ENCODE measurements around the gene TIAM1.

DNA sequence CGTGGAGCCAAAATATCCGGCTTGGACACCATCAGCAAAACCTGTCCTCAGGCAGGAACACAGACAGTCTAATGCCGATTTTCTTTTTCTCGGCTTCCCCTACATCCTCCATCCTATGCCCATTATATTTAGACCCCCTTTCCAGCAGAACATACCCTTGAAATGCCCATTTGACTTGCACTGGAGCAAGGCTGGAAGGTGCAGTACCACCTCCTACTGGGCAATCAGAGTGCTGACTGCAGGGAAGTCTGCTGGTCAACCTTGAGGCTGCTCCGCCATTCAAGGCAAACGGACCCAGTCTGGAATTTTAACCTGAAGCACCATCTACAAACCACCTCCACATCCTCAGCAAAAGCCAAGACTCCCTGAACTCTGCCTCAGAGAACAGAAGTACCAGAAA is 79.5 kb downstream of the TIAM1 start:
- TF ChIP-seq POLR2A (IDR thresholded peaks at IDR 0.05), result no peak
- TF ChIP-seq, protein P1, sequence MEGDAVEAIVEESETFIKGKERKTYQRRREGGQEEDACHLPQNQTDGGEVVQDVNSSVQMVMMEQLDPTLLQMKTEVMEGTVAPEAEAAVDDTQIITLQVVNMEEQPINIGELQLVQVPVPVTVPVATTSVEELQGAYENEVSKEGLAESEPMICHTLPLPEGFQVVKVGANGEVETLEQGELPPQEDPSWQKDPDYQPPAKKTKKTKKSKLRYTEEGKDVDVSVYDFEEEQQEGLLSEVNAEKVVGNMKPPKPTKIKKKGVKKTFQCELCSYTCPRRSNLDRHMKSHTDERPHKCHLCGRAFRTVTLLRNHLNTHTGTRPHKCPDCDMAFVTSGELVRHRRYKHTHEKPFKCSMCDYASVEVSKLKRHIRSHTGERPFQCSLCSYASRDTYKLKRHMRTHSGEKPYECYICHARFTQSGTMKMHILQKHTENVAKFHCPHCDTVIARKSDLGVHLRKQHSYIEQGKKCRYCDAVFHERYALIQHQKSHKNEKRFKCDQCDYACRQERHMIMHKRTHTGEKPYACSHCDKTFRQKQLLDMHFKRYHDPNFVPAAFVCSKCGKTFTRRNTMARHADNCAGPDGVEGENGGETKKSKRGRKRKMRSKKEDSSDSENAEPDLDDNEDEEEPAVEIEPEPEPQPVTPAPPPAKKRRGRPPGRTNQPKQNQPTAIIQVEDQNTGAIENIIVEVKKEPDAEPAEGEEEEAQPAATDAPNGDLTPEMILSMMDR (IDR thresholded peaks at IDR 0.05), result no peak

Measured in heart left ventricle (tissue), 13 donors.